IPS-18a (cell line): ENCODE results near the gene OGDH.

Source experiments
- H3K27ac ChIP-seq: one replicate; pipeline ENCODE4 v1.5.1; 2013; ENCODE audit warnings: low read length
- H3K27me3 ChIP-seq: one replicate; pipeline ENCODE4 v1.6.1; 2013; ENCODE audit warnings: mild to moderate bottlenecking, low read length; ENCODE audit not compliant: control insufficient read depth, insufficient read depth
- H3K36me3 ChIP-seq: one replicate; pipeline ENCODE4 v1.6.1; 2013; ENCODE audit warnings: low read depth, low read length; ENCODE audit not compliant: control insufficient read depth
- H3K4me1 ChIP-seq: one replicate; pipeline ENCODE4 v1.6.1; 2013; ENCODE audit warnings: low read depth, low read length; ENCODE audit not compliant: control insufficient read depth
- H3K4me3 ChIP-seq: one replicate; pipeline ENCODE4 v1.5.1; 2013; ENCODE audit warnings: low read length
- H3K9ac ChIP-seq: one replicate; pipeline ENCODE4 v1.6.1; 2013; ENCODE audit warnings: mild to moderate bottlenecking, low read length, moderate library complexity
- H3K9me3 ChIP-seq: one replicate; pipeline ENCODE4 v1.6.1; 2013; ENCODE audit warnings: low read depth, low read length; ENCODE audit not compliant: control insufficient read depth

Gene OGDH

GRCh38 chr7:44756904-44757303, 150.5 kb downstream of the OGDH start:
- H3K9me3 ChIP-seq: no peaks in the 10 kb centered on the region
- peaks cover 27% of the 10 kb centered on the region for H3K36me3 ChIP-seq
- no peak overlapping the region for H3K27ac ChIP-seq
- H3K27me3 ChIP-seq: no peaks in the 10 kb centered on the region
- no peak overlapping the region for H3K9ac ChIP-seq
- no peaks in the 10 kb centered on the region for H3K4me1 ChIP-seq
- H3K4me3 ChIP-seq: no peak overlapping the region

- Histone ChIP-seq H3K27me3 (no peaks in the 10 kb centered on the region), H3K4me1 (no peaks in the 10 kb centered on the region), H3K9ac (no peak overlapping the region), H3K9me3 (no peaks in the 10 kb centered on the region), H3K36me3 (peaks cover 31% of the 10 kb centered on the region), H3K27ac (no peak overlapping the region), H3K4me3 (no peak overlapping the region)
These were observed 150.9 kb downstream of the OGDH start for GRCh38 chr7:44757311-44757710.

- peaks cover 34% of the 10 kb centered on the region for H3K36me3 ChIP-seq
- H3K4me1 ChIP-seq: no peaks in the 10 kb centered on the region
- H3K27me3 ChIP-seq: no peaks in the 10 kb centered on the region
- H3K27ac ChIP-seq: no peak overlapping the region
- H3K9ac ChIP-seq: no peak overlapping the region
- no peaks in the 10 kb centered on the region for H3K9me3 ChIP-seq
- H3K4me3 ChIP-seq: no peak overlapping the region
These were observed 151.3 kb downstream of the OGDH start for GRCh38 chr7:44757739-44758138.
